Measurements from ENCODE around the gene PVRIG.

- TF ChIP-seq CTCF (conservative IDR thresholded peaks at IDR 0.05): no peak
- no peak for TF ChIP-seq EZH2 (IDR thresholded peaks at IDR 0.05; ENCODE audit: low read depth)
These were observed 43.4 kb upstream of the PVRIG start for GRCh38 chr7:100176096-100177044.

All from PC-9 (cell line).